ENCODE results near the gene SAP30BP.

Gene SAP30BP

DNA sequence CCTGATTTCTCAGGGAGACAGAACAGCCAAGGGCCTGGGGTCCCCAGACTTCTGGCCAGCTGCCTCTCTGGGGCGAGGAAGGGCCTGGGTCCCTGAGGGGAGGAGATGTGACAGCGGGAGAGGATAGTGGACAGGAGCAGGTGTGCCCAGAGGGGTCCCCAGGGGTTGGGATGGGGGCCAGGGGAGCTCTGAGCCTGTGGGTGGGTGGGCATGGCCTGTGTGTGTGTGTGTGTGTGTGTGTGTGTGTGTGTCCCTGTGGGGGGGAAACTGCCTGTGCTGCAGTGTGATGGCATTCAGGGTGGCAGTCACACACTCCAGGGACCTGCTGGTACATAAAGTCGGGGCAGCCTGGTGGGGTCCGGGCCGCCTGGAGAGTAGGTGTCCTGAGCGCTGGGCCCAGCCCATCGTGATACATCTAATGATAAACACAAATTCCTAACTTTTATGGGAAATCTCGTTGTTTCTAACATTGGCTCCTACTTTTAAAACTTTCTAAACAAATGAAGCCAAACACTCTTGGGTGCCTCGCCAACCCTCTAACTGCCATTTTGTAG, 55.5 kb downstream of the SAP30BP start:
- DNase-seq: no peak

DNA sequence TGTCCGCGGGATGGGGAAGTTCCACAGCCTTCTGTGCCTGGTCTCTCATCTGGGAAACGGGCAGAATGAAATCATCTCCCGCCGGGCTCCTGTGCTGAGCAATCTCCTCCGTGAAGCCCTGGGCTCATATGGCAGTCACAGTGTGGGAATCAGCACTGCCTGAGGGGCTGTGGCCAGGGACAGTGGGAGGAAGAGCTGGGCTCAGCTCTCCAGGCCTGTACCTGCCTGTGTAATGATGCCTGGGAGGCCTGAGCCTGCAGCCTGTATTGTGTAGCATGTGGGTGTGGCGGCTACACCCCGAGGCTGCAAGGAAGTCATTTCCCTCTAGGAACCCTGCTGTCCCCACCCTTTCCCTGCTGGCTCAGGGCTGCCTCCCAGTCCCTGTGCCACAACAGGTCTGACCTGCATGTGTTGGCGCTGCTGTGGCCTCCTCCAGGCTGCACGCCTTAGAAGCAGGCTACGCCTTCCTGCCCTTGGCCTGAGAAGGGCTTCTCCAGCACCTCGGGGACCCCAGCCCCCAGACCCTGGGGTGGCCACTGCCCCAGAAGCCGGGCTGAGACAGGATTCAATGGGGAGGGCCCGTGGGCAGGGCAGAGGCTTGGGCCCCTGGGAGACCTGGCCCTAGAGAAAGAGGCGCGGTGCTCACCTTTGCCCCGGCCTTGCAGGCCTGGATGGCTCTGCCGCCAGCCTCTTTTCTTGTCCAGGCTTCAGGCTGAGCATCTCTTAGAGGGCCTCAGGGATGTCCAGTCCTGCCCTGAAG, 56.2 kb downstream of the SAP30BP start:
- DNase-seq: peak; percentile 75

- no peak for DNase-seq
These were observed 57.2 kb downstream of the SAP30BP start for GRCh38 chr17:75724016-75725003.

DNA sequence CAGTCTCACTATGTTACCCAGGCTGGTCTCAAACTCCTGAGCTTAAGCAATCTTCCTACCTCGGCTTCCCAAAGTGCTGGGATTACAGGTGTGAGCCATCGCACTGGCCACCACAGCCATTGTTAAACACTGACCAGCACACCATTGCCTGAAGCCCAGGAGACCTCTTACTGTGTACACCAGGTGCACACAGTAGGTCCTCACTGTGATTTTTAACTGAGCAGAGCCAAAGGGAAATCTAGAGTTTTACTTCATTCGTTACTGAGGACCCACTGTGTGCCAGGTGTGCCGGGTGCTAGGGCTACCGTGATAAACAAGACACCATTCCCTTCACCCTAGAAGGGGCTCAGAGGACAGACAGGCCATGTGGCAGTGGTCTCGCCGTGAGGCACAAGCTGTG, 58.4 kb downstream of the SAP30BP start:
- no peak for DNase-seq

- no peak for DNase-seq
These were observed 60.3 kb downstream of the SAP30BP start for GRCh38 chr17:75727391-75727790.

- DNase-seq: no peak
These were observed 62.2 kb downstream of the SAP30BP start for GRCh38 chr17:75729351-75729750.

DNA sequence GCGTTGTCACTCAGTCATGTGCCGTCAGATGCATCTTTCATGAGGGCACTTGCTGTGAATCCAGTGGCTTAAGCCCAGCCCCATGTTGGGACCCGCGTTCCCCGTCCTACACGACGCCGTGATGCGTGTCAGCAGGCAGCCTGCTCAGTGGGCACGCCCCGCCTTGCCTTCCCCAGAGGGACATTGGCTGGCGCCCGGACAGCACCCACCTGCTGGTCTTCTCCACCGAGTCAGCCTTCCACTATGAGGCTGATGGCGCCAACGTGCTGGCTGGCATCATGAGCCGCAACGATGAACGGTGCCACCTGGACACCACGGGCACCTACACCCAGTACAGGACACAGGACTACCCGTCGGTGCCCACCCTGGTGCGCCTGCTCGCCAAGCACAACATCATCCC, 62.9 kb downstream of the SAP30BP start:
- no peak for DNase-seq

- DNase-seq: no peak
These were observed 64.1 kb downstream of the SAP30BP start for GRCh38 chr17:75731086-75731715.

DNA sequence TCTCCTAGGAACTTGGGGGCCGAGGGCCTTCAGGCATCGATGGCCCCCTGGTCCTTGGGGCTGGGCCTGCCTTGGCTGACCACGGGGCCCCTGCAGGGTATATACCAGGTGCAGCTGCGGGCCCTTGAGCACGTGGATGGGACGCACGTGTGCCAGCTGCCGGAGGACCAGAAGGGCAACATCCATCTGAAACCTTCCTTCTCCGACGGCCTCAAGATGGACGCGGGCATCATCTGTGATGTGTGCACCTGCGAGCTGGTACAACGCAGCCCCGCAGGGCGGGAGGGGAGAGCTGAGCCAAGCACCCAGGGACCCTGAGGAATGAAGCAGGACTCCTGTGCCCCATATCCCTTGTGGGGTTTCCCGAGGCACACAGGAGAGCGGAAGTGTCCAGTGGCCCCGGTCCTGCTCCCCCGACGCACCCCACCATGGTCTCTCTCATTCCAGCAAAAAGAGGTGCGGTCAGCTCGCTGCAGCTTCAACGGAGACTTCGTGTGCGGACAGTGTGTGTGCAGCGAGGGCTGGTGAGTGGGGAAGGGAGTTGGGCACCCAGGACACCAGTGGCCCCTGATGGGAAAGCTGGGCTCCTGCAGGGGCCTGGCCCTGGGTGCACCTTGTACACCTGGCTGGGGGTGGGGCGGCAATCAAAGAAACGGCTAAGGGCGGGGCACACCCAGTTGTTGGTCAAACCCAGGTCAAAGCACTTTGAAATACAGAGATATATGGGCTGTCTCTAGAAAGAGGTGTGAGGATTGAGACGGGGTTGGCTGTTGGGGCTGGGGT, 64.8 kb downstream of the SAP30BP start:
- no peak for DNase-seq

DNA sequence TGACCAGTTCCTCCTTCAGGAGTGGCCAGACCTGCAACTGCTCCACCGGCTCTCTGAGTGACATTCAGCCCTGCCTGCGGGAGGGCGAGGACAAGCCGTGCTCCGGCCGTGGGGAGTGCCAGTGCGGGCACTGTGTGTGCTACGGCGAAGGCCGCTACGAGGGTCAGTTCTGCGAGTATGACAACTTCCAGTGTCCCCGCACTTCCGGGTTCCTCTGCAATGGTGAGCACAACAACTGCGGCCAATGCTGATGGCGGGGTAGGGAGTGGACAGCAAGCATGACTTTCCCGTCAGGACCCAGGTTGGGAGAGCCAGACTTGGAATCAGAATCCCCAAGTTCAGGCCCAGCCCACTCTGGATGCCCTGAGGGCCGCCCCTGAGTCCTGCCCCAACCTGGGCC, 66.3 kb downstream of the SAP30BP start:
- no peak for DNase-seq

DNA sequence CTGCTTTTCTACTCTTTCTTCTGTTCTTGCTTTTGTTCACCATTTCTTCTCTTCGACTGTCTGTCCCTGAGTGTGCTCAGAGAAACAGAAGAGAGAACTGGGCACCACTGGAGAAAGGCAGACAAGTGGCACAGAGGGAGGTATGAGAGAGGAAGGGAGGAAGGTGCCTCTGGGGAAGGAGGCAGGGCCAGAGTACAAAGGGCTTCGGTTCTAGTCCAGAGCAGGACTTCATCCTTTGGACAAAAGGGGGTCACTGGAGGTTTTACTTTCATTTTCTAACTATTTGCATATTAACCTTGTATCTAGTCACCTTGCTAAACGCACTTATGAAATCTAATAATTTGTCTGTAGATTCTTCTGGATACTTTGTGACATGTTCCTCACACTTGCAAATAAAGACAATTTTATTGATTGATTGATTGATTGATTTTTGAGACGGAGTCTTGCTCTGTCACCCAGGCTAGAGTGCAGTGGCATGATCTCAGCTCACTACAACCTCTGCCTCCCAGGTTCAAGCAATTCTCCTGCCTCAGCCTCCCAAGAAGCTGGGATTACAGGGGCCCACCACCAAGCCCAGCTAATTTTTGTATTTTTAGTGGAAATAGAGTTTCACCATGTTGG, 67.6 kb downstream of the SAP30BP start:
- no peak for DNase-seq

- no peak for DNase-seq
These were observed 69.2 kb downstream of the SAP30BP start for GRCh38 chr17:75736173-75736835.

DNA sequence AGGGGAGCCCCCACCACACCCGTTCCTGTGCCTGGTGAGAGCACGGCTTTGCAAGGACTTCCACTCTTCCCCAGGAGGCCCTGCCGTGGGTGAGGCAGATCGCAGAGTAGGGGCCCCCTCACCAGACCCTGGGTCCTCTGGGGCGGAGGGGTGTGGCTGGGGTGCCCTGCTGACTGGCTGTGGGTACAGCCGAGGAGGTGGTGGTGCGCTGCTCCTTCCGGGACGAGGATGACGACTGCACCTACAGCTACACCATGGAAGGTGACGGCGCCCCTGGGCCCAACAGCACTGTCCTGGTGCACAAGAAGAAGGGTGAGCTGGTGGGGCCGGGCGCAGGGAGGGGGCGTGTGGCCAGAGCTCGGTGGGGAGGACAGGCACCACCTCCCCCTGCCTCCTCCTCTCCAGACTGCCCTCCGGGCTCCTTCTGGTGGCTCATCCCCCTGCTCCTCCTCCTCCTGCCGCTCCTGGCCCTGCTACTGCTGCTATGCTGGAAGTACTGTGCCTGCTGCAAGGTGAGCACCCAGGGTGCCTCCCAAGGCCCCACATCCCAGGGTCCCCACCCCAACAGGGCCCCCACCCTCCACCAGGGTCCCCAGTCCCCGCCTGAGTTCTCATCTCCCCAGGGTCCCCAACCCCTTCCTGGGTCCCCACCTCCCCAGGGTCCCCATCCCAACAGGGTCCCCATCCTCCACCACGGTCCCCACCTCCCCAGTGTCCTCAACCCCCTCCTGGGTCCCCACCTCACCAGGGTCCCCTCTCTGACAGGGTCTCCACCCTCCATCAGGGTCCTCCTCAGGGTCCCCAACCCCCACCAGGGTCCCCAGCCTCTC, 70.2 kb downstream of the SAP30BP start:
- no peak for DNase-seq

GRCh38 chr17:75738218-75738802, 71.2 kb downstream of the SAP30BP start:
- DNase-seq: no peak

DNA sequence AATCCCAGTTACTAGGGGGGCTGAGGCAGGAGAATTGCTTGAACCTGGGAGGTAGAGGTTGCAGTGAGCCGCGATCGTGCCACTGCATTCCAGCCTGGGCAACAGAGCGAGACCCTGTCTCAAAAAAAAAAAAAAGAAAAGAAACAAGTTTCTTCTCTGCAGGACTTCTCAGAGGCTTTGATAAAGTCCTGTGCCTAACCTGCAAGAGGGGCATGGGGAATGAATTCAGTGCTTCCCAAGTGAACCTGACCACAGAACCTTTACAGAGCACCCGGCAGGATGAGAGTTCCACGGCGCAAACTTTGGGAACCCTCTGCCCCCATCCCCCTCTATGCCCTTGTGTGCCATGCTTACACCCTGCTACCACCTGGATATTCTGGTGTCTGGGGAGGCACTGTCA, 72.0 kb downstream of the SAP30BP start:
- no peak for DNase-seq

- no peak for DNase-seq
These were observed 72.7 kb downstream of the SAP30BP start for GRCh38 chr17:75739801-75740200.

GRCh38 chr17:75740215-75740614, 73.1 kb downstream of the SAP30BP start:
- no peak for DNase-seq

GRCh38 chr17:75740631-75741077, 73.5 kb downstream of the SAP30BP start:
- no peak for DNase-seq

DNA sequence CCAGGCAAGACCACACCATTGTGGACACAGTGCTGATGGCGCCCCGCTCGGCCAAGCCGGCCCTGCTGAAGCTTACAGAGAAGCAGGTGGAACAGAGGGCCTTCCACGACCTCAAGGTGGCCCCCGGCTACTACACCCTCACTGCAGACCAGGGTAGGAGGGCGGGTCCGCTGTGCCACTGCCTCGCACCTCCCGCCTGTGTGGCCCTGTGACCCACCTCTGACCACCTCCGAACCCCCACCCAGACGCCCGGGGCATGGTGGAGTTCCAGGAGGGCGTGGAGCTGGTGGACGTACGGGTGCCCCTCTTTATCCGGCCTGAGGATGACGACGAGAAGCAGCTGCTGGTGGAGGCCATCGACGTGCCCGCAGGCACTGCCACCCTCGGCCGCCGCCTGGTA, 75.2 kb downstream of the SAP30BP start:
- DNase-seq: no peak

Measured in NCI-H69 (cell line).